Measurements from ENCODE around the gene SLC25A21. TPM values are rescaled to one million over a fixed set of nuclear protein-coding genes. Genes with fewer than 3 reads are reported as not detected.

The SLC25A21 gene
- total RNA-seq, 1 donor from 2014 or later = 2.3 TPM

GRCh38 chr14:36658123-36659009, 514.0 kb downstream of the SLC25A21 start:
- Mint-ChIP-seq H3K27ac (no peak overlapping the region), H3K9me3 (no peaks in the 10 kb centered on the region), H3K4me1 (peaks cover 35% of the 10 kb centered on the region), H3K27me3 (ENCODE audit: low read depth) (peaks cover 100% of the 10 kb centered on the region), H3K36me3 (no peaks in the 10 kb centered on the region), H3K4me3 (no peak overlapping the region)
- DNase-seq (ENCODE audit: low spot score in 2 of 2, unreplicated experiment in 2 of 2) = no peak
- no peak for TF ChIP-seq CTCF (IDR thresholded peaks at IDR 0.05; ENCODE audit: unreplicated experiment)

DNA sequence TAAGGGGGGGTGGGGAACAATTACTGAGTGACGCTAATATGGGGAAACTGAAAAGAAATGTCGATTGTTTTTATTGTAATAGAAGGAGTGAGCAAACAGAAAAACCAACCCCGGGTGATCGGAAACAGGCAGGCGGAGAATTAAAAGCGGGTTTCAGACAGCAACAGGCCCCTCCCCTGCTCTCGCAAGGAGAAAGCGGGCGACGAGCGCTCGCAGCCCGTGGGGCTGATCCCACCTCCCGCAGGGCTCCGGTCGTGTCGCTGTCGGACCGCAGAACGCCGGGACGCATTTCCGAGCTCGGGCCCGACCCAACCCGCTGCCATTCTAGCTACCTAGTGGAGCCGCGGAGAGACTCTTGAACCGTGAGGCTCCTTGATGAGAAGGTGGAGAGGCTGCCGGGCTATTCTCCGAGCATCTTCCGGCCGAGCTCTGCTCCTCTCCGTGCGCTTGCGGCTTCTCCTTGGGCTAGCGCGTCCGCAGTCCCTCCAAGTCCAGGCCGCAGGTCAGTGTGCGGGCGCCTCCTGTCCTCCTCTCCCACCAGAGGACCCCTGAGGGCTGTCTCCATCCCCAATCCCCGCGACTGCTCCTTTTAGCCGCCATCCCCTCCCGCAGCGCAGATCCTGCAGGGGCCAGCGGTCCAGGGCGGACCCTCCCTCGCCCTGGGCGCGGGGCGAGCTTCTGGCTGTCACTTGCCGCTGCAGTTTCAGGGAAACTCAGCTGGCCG, 514.8 kb downstream of the SLC25A21 start:
- Mint-ChIP-seq H3K4me1 (peaks cover 28% of the 10 kb centered on the region), H3K4me3 (no peak overlapping the region), H3K27me3 (ENCODE audit: low read depth) (peaks cover 100% of the 10 kb centered on the region), H3K27ac (no peak overlapping the region), H3K9me3 (no peaks in the 10 kb centered on the region), H3K36me3 (no peaks in the 10 kb centered on the region)
- DNase-seq (ENCODE audit: low spot score in 2 of 2, unreplicated experiment in 2 of 2) = no peak
- TF ChIP-seq CTCF (IDR thresholded peaks at IDR 0.05; ENCODE audit: unreplicated experiment) = no peak

- no peaks in the 10 kb centered on the region for H3K9me3 Mint-ChIP-seq
- H3K27me3 Mint-ChIP-seq (ENCODE audit: low read depth) = peaks cover 100% of the 10 kb centered on the region
- H3K27ac Mint-ChIP-seq = no peak overlapping the region
- no peaks in the 10 kb centered on the region for H3K36me3 Mint-ChIP-seq
- TF ChIP-seq CTCF (IDR thresholded peaks at IDR 0.05; ENCODE audit: unreplicated experiment) = no peak
- peaks cover 22% of the 10 kb centered on the region for H3K4me1 Mint-ChIP-seq
- no peak overlapping the region for H3K4me3 Mint-ChIP-seq
- no peak for DNase-seq (ENCODE audit: low spot score in 2 of 2, unreplicated experiment in 2 of 2)
These were observed 515.6 kb downstream of the SLC25A21 start for GRCh38 chr14:36656687-36657398.

DNA sequence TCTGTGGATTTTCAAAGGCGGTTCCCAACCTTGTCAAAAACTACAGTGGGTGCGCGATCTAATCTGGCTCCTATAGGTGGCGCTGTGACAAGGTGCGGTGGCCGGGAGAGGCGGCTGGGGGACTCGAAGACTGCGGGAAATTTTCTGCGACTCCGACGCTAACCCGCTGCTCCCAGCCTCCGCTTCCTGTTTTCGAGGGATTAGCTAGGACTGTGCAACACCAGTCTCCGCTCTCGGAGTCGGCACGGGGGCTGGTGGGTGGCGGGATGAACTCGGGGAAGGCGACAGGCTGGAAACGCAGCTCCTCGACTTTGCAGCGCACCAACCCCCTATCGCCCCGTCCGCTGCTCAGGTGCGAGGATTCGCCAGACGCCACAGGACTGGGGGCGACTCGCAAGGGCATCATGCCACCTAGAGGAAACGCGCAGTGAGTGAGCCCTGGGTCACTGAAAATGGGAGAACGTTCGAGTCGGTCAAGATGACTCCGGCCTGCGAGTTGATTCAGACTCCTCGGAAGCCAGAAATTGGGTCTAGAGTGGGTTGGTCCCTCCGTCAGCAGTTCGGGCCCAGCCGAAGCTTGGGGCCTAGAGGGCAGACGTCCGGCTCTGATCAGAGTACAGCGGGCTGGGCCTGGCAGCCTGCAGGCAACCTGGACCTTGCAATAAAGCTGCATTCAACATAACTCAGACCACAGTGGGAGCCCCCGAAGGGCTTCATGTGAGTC, 516.3 kb downstream of the SLC25A21 start:
- Mint-ChIP-seq H3K27me3 (ENCODE audit: low read depth) (peaks cover 100% of the 10 kb centered on the region), H3K27ac (no peak overlapping the region), H3K4me3 (peak overlapping the region; percentile 26), H3K36me3 (no peaks in the 10 kb centered on the region), H3K4me1 (peaks cover 15% of the 10 kb centered on the region), H3K9me3 (no peaks in the 10 kb centered on the region)
- TF ChIP-seq CTCF (IDR thresholded peaks at IDR 0.05; ENCODE audit: unreplicated experiment) = peak; percentile 85
- DNase-seq (ENCODE audit: low spot score in 2 of 2, unreplicated experiment in 2 of 2) = peak in 1 of 2 experiments; percentile 80

DNA sequence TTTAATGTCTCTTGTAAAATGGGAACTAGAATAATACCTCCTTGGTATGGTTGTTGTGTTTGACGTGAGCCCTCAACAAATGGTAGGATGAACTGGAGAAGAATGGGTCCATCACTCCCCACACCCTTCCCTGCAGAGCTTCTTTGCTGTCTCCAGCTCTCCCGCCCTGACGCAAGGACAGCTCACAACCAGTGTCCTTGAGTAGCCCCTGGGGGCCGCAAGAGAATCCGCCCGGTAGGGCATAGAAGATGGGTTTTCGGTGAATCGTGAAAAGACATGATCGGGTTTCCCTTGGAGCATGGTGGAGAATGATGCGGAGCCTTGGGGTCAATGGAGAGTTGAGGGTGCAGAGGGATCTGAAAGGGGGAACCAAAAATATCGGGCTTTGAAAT, 516.8 kb downstream of the SLC25A21 start:
- H3K9me3 Mint-ChIP-seq = no peaks in the 10 kb centered on the region
- DNase-seq (ENCODE audit: low spot score in 2 of 2, unreplicated experiment in 2 of 2) = no peak
- peaks cover 15% of the 10 kb centered on the region for H3K4me1 Mint-ChIP-seq
- TF ChIP-seq CTCF (IDR thresholded peaks at IDR 0.05; ENCODE audit: unreplicated experiment) = no peak
- H3K36me3 Mint-ChIP-seq = no peaks in the 10 kb centered on the region
- no peak overlapping the region for H3K27ac Mint-ChIP-seq
- H3K4me3 Mint-ChIP-seq = no peak overlapping the region
- H3K27me3 Mint-ChIP-seq (ENCODE audit: low read depth) = peaks cover 100% of the 10 kb centered on the region
